Stimulated activated CD4-positive, alpha-beta T cell treated with anti-CD3 and anti-CD28 coated beads, Interleukin-1b, Interleukin-23, amount 100 ng/mL, for 48 hours (primary cell): ENCODE data around the gene CRTC1.

ENCODE experiments used
- DNase-seq: peaks from one replicate; pipeline ENCODE4 v3.0.0-alpha.2; 2020

Gene CRTC1

GRCh38 chr19:18772620-18773587 lies 89.4 kb downstream of the CRTC1 start:
- DNase-seq: no peak

GRCh38 chr19:18773682-18774081 lies 90.2 kb downstream of the CRTC1 start:
- no peak for DNase-seq

- no peak for DNase-seq
Measured at GRCh38 chr19:18774107-18774506, 90.6 kb downstream of the CRTC1 start.

GRCh38 chr19:18774782-18775444 lies 91.4 kb downstream of the CRTC1 start:
- no peak for DNase-seq

GRCh38 chr19:18775586-18776287 lies 92.3 kb downstream of the CRTC1 start:
- no peak for DNase-seq

GRCh38 chr19:18776288-18776594 lies 92.8 kb downstream of the CRTC1 start:
- no peak for DNase-seq

GRCh38 chr19:18776736-18777135 lies 93.3 kb downstream of the CRTC1 start:
- no peak for DNase-seq

- no peak for DNase-seq
Measured at GRCh38 chr19:18777301-18778075, 94.0 kb downstream of the CRTC1 start.

- no peak for DNase-seq
Measured at GRCh38 chr19:18778076-18778389, 94.6 kb downstream of the CRTC1 start.

GRCh38 chr19:18778826-18779495 lies 95.5 kb downstream of the CRTC1 start:
- DNase-seq: no peak

- DNase-seq: no peak
Measured at GRCh38 chr19:18780081-18780480, 96.6 kb downstream of the CRTC1 start.

- DNase-seq: no peak
Measured at GRCh38 chr19:18780631-18781030, 97.2 kb downstream of the CRTC1 start.

GRCh38 chr19:18781047-18781600 lies 97.6 kb downstream of the CRTC1 start:
- no peak for DNase-seq

- DNase-seq: no peak
Measured at GRCh38 chr19:18781885-18782527, 98.5 kb downstream of the CRTC1 start.

GRCh38 chr19:18782559-18783225 lies 99.2 kb downstream of the CRTC1 start:
- DNase-seq: no peak

GRCh38 chr19:18783958-18784785 lies 100.7 kb downstream of the CRTC1 start:
- DNase-seq: no peak

GRCh38 chr19:18784786-18785120 lies 101.3 kb downstream of the CRTC1 start:
- no peak for DNase-seq

- peak; percentile 83 for DNase-seq
Measured at GRCh38 chr19:18785179-18786124, 102.0 kb downstream of the CRTC1 start.
